ENCODE measurements around the gene COBLL1. TPM values are rescaled to one million over a fixed set of nuclear protein-coding genes. Genes with fewer than 3 reads are reported as not detected.

Gene COBLL1
- total RNA-seq, 3 donors from 2014 or later (not counting 1 experiment from before 2014, with no cell fraction given), result 0.85 to 13.4 (median 2.2) TPM

DNA sequence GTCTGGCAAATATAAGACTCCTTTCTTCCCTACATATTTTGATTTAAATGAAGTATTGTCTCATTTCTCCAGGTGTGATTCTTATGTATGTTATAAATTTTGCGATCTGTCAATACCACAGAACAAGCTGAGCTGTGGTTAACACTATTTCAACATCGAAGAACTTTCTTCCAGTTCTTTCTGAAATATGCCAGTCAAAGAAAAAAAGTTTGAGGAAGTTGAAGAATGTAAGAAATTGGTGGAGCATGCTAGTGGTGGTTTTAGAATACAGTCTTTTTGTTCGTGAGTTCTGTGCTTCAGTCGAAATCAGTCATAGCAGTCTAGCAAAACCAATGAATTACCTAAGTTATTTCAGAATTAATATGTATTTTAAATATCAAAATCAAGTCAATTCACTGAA, 8.6 kb upstream of the COBLL1 start:
- ATAC-seq, result no peak
- 0% methylated on average over 1 of the region's 4 CpGs for WGBS (ENCODE audit: insufficient coverage)
- Histone ChIP-seq H3K27ac (ENCODE audit: low read length) (no peak overlapping the region), H3K27me3 (ENCODE audit: control insufficient read depth, insufficient read depth, low read length) (no peaks in the 10 kb centered on the region), H3K36me3 (ENCODE audit: control insufficient read depth, insufficient read depth, low read length) (no peaks in the 10 kb centered on the region), H3K4me1 (ENCODE audit: control insufficient read depth, insufficient read depth, low read length) (no peaks in the 10 kb centered on the region), H3K9me3 (ENCODE audit: control insufficient read depth, insufficient read depth, low read length) (no peaks in the 10 kb centered on the region), H3K4me3 (ENCODE audit: low read length) (no peak overlapping the region)
- no peaks in the 10 kb centered on the region for H3K9me3 Mint-ChIP-seq
- TF ChIP-seq CTCF (IDR thresholded peaks at IDR 0.05), result no peak
- intact Hi-C loops (cut with micrococcal nuclease), result no loop called here
- DNase-seq, result no peak
- H3K4me3 Mint-ChIP-seq, result no peak overlapping the region
- H3K36me3 Mint-ChIP-seq, result no peaks in the 10 kb centered on the region
- H3K4me1 Mint-ChIP-seq, result no peaks in the 10 kb centered on the region
- H3K27ac Mint-ChIP-seq, result no peak overlapping the region
- peaks cover 16 to 19% of the 10 kb centered on the region in 2 donors for H3K27me3 Mint-ChIP-seq (ENCODE audit: low read depth in 2 of 2)

DNA sequence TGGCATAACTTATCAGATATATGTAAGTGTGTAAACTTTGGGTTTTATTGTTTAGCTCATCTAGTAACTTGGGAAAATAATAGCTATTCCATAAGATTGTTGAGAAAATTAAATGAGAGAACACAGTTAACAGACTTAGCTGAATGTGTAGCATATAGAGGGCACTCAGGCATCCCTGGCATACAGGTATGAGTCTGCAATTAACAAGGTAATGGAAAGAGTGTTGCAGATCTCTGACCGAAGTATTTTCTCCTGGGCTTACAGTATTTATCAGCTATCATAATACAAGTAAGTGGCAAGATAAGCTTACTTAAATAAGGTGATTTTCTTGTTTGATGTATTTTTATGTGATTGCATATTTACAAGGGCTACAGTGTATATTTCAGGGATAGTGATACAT, 7.9 kb upstream of the COBLL1 start:
- no peak overlapping the region for H3K27ac Mint-ChIP-seq
- H3K9me3 Mint-ChIP-seq, result no peaks in the 10 kb centered on the region
- WGBS (ENCODE audit: insufficient coverage), result no CpG with 5 or more reads among the region's 1 CpG
- no peak for DNase-seq
- no peak overlapping the region for H3K4me3 Mint-ChIP-seq
- Histone ChIP-seq H3K4me1 (ENCODE audit: control insufficient read depth, insufficient read depth, low read length) (no peaks in the 10 kb centered on the region), H3K27ac (ENCODE audit: low read length) (no peak overlapping the region), H3K9me3 (ENCODE audit: control insufficient read depth, insufficient read depth, low read length) (no peaks in the 10 kb centered on the region), H3K4me3 (ENCODE audit: low read length) (no peak overlapping the region), H3K27me3 (ENCODE audit: control insufficient read depth, insufficient read depth, low read length) (peaks cover 2% of the 10 kb centered on the region), H3K36me3 (ENCODE audit: control insufficient read depth, insufficient read depth, low read length) (no peaks in the 10 kb centered on the region)
- no peaks in the 10 kb centered on the region for H3K4me1 Mint-ChIP-seq
- H3K36me3 Mint-ChIP-seq, result no peaks in the 10 kb centered on the region
- peaks cover 19% of the 10 kb centered on the region in 2 donors for H3K27me3 Mint-ChIP-seq (ENCODE audit: low read depth in 2 of 2)
- ATAC-seq, result no peak
- no peak for TF ChIP-seq CTCF (IDR thresholded peaks at IDR 0.05)
- intact Hi-C loops (cut with micrococcal nuclease), result no loop called here

- peaks cover 19 to 22% of the 10 kb centered on the region in 2 donors for H3K27me3 Mint-ChIP-seq (ENCODE audit: low read depth in 2 of 2)
- WGBS (ENCODE audit: insufficient coverage), result 85% methylated on average over 1 of the region's 2 CpGs
- no peak overlapping the region for H3K4me3 Mint-ChIP-seq
- H3K27ac ChIP-seq (ENCODE audit: low read length), result no peak overlapping the region
- H3K4me1 Mint-ChIP-seq, result no peaks in the 10 kb centered on the region
- no peak for ATAC-seq
- H3K9me3 ChIP-seq (ENCODE audit: control insufficient read depth, insufficient read depth, low read length), result no peaks in the 10 kb centered on the region
- H3K4me3 ChIP-seq (ENCODE audit: low read length), result no peak overlapping the region
- DNase-seq, result no peak
- no peak for TF ChIP-seq CTCF (IDR thresholded peaks at IDR 0.05)
- no peaks in the 10 kb centered on the region for H3K9me3 Mint-ChIP-seq
- peaks cover 2% of the 10 kb centered on the region for H3K27me3 ChIP-seq (ENCODE audit: control insufficient read depth, insufficient read depth, low read length)
- no peaks in the 10 kb centered on the region for H3K36me3 Mint-ChIP-seq
- H3K36me3 ChIP-seq (ENCODE audit: control insufficient read depth, insufficient read depth, low read length), result no peaks in the 10 kb centered on the region
- intact Hi-C loops (cut with micrococcal nuclease), result no loop called here
- H3K27ac Mint-ChIP-seq, result no peak overlapping the region
- H3K4me1 ChIP-seq (ENCODE audit: control insufficient read depth, insufficient read depth, low read length), result no peaks in the 10 kb centered on the region
Observed at GRCh38 chr2:164847981-164848741, 6.5 kb upstream of the COBLL1 start.

- H3K4me1 Mint-ChIP-seq, result no peaks in the 10 kb centered on the region
- no peak for ATAC-seq
- H3K4me3 ChIP-seq (ENCODE audit: low read length), result no peak overlapping the region
- H3K27ac Mint-ChIP-seq, result no peak overlapping the region
- peaks cover 4% of the 10 kb centered on the region for H3K27me3 ChIP-seq (ENCODE audit: control insufficient read depth, insufficient read depth, low read length)
- no peak overlapping the region for H3K27ac ChIP-seq (ENCODE audit: low read length)
- intact Hi-C loops (cut with micrococcal nuclease), result no loop called here
- H3K9me3 ChIP-seq (ENCODE audit: control insufficient read depth, insufficient read depth, low read length), result no peaks in the 10 kb centered on the region
- no peaks in the 10 kb centered on the region for H3K36me3 ChIP-seq (ENCODE audit: control insufficient read depth, insufficient read depth, low read length)
- H3K4me3 Mint-ChIP-seq, result no peak overlapping the region
- TF ChIP-seq CTCF (IDR thresholded peaks at IDR 0.05), result no peak
- peaks cover 15 to 22% of the 10 kb centered on the region in 2 donors for H3K27me3 Mint-ChIP-seq (ENCODE audit: low read depth in 2 of 2)
- no peaks in the 10 kb centered on the region for H3K36me3 Mint-ChIP-seq
- H3K9me3 Mint-ChIP-seq, result no peaks in the 10 kb centered on the region
- peaks cover under 1% of the 10 kb centered on the region for H3K4me1 ChIP-seq (ENCODE audit: control insufficient read depth, insufficient read depth, low read length)
- 100% methylated on average over 2 of the region's 4 CpGs for WGBS (ENCODE audit: insufficient coverage)
- no peak for DNase-seq
Observed at GRCh38 chr2:164847291-164847690, 5.7 kb upstream of the COBLL1 start.
